Activated CD4-positive, alpha-beta T cell treated with anti-CD3 and anti-CD28 coated beads, Interleukin-2, Interleukin-4, amounts not matched to agents 100 ng/mL and 50 ng/mL, durations not matched to agents 16 hours and 8 hours (primary cell): ENCODE data around the gene STK17B.
"Not testable (repeated sequence)": the region's sequence is repeated elsewhere in the genome, so short reads cannot be mapped to it uniquely, and the experiment has no call there.

Source experiments
- DNase-seq: peaks from one replicate; pipeline ENCODE4 v3.0.0-alpha.2; 2020; ENCODE audit warnings: low spot score

Gene STK17B

DNA sequence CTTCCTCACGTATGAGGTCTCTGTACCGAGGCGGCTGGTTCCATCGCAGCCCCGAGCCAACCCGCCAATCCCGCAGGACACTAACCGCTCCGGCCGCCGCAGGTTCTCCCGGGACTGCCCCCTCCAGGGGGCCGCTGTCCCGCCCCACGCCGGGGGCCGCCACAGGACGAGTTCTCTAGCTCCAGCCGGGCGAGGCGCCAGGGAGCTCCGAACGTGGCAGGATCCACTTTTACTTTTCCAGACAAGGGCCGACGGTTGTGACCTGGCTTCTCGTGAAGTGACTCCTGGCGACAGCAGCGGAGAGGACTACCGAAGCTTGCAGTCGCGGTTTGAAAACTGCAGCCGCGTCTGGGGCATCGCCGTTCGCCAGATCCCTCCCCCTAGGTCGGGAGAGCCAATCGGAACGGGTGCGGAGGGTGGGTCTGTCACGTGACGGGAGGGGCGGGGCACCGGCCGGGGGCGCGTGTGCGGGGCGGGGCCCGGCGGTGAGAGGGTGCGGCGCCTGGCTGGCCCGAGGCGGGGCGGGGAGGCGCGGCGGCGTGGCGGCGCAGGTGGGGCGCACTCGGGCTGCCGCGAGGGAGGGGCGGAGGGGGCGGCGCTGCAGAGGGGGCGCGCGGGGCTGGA, at the start of gene STK17B:
STK17B (minus strand) TSS at position 331 of the 624 bp plus-strand sequence. CDS start 8,195 bp downstream, outside the sequence.
- DNase-seq: peak; percentile 98

DNA sequence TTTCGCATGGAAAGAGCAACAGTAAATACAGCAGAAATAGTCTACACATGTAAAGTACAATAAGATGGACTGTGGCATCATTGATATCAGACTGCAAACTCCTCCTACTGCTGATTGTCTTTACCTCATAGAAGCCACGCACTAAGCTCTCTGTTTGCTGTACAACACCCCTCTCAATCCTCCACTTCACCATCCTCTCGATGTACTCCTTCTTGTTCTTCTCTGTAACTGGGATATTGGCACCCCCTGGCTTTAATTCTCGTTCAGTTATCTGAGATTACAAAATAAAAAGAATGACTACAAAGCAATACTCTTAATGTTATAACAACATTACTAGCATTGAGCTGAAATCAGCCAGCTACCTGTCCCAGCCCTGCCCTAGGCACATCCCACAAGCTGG, 49.3 kb upstream of the STK17B start:
- DNase-seq: no peak

- no peak for DNase-seq
Observed at GRCh38 chr2:196219671-196220070, 48.3 kb upstream of the STK17B start.

GRCh38 chr2:196218106-196218505, 46.7 kb upstream of the STK17B start:
- no peak for DNase-seq

- DNase-seq: no peak
Observed at GRCh38 chr2:196217116-196217515, 45.7 kb upstream of the STK17B start.

GRCh38 chr2:196215376-196215775, 44.0 kb upstream of the STK17B start:
- no peak for DNase-seq

DNA sequence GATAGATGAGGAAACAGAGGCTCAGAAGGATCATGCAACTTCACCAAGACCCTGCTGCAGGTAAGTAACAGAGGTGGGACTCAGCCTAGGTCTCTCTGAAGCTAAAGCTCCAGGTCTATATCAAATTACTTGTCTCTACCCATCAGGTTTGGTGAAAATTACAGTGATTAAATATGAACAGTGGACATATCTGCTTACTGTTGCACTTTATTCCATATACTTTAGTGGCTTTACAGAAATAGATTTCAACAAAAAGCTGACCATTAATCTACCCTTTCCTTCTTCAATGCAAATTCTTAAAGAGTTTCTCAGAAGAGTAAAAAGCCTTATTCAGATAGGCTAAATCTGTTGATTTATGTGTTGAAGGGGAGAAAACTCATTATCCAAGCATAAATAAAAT, 42.8 kb upstream of the STK17B start:
- DNase-seq: no peak

- no peak for DNase-seq
Observed at GRCh38 chr2:196213252-196213980, 42.0 kb upstream of the STK17B start.

DNA sequence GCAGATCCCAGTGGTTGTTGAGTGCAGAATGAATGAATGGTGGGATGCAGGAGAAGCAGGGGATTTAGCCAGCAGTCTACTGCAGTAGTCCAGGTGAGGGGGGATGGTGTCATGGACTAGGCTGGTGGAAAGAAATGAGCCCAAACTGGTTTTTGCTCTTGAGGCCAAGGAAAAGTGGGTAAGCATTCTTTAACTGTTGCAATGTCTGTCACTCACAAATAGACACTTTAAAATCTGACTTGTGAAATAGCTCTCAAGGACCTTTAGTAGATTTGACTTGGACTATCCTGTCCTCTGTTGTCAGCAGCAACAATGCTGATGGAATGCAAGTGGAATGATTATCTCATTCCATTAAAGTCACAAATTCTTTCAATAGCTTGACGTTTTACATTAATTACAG, 37.5 kb upstream of the STK17B start:
- no peak for DNase-seq

- no peak for DNase-seq
Observed at GRCh38 chr2:196206804-196207203, 35.4 kb upstream of the STK17B start.

DNA sequence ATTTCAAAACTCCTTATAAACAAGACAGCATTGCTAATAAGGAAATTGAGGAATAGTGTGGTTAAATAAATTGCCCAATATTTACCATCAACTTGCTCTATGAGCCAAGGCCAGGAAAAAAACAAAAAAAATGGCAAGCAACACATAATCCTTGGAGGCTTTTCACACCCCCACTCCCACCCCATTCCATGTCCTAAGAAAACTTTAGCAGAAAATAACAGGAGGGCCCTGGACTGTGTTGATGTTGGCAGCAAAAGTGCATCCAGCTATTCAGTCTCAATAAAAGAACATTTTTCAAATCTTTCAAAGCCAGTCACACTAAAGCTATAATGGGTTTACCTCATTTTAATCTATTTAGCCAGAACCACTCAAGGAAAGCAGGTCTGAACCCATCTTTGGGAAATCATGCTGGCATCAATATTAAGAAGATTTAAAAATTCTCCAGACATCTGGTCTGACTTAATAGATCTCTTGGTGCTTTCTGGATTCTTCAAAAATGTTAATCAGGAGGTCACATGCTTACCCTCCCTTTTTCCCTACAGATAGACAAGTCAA, 34.6 kb upstream of the STK17B start:
- no peak for DNase-seq

- DNase-seq: no peak
Observed at GRCh38 chr2:196205011-196205766, 33.8 kb upstream of the STK17B start.

GRCh38 chr2:196201229-196202009, 30.0 kb upstream of the STK17B start:
- no peak for DNase-seq

- peak; percentile 91 for DNase-seq
Observed at GRCh38 chr2:196200557-196200956, 29.2 kb upstream of the STK17B start.

DNA sequence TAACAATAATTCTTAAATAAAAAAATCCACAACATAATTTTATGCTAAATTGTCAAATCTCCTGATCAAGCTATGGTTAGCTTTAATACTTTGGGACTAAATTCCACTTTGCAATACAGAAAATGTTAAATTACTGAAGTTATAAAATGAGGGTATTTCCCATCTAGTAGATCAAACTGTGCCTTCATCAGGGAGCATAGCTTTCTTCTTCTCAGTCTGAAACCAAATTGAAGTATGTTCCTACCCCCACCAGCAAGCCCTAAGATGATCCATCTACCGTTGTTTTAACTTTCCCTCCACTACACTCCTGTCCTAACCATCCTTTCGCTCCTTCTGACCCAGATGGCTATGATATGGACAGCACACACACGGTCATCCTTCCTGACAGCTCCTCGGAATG, 24.4 kb upstream of the STK17B start:
- no peak for DNase-seq

GRCh38 chr2:196195302-196195701, 23.9 kb upstream of the STK17B start:
- no peak for DNase-seq

DNA sequence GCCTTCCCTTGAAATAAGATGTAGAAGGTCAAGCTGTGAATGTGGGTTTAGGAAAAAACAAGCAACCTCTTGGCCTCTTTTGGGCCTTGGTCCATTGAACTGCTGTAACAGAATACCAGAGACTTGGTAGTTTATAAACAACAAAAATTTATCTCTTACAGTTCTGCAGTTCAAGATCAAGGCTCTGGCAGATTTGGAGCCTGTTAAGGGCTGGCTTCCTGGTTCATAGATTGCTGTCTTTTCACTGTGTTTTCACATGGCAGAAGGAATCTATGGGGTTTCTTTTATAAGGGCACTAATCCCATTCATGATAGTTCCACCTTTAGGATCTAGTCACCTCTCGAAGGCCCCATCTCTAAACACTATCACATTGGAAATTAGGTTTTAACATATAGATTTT, 20.2 kb upstream of the STK17B start:
- no peak for DNase-seq

GRCh38 chr2:196187898-196188458, 16.6 kb upstream of the STK17B start:
- no peak for DNase-seq

DNA sequence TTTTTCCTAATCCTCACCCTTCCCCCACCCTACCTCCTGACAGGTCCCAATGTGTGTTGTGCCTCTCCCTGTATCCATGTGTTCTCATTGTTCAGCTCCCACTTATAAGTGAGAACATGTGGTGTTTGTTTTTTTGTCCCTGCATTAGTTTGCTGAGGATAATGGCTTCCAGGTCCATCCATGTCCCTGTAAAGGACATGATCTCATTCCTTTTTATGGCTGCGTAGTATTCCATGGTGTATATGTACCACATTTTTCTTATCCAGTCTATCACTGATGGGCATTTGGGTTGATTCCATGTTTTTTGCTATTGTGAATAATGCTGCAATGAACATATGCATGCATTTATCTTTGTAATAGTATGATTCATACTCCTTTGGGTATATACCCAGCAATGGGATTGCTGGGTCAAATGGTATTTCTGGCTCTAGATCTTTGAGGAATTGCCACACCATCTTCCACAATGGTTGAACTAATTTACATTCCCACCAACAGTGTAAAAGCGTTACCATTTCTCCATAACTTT, 15.9 kb upstream of the STK17B start:
- DNase-seq: not testable (repeated sequence)

DNA sequence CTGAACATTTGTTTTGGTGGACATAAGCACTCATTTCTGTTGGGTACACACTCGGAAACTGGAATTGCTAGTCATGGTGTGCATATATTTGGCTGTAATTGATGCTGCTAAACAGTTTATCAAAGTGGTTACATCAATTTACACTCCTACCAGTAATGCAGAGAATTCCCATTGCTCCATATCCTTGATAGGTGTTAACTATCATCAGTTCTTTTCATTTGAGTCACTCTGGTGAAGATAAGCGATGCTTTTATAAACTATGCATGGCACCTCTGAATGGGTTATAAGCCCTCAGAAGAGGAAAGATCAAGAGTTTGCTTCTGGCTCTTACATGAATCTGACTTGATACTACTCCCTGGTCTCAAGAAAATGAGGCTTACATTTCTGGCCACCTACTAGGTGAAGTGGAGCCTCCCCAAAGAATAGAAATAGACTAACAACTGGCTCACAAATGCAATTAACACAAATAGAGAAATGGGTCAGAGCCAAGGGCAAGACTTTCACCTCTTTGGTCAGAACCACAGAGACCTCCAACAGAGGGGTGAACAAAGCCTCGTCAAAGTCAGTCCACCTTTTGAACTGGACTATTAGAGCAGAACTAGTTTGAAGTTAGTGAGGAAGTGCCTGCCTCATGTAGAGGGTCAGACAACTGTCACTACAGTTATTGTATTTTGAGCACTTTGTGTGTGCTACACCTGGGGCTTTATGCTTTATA, 15.0 kb upstream of the STK17B start:
- DNase-seq: no peak

DNA sequence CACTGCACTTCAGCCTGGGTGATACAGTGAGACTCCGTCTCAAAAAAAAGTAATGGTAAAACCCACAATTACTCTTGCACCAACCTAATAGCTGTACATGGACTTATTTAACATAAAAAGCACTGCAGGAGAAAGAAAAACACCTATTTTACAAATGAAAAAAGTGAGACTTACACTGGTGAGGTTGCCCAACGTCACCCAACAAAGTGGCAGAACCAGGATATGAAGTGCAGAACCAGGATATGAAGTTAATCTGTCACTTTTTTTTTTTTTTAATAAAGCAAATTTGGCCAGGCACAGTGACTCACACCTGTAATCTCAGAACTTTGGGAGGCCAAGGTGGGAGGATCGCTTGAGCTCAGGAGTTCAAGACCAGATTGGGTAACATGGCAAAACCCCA, 13.5 kb upstream of the STK17B start:
- no peak for DNase-seq
